Measurements from ENCODE around the gene ASIC3.

GRCh38 chr7:151095123-151095797 lies 46.9 kb downstream of the ASIC3 start:
- TF ChIP-seq FOS (IDR thresholded peaks at IDR 0.05; ENCODE audit: borderline replicate concordance, insufficient read depth, low read length) (no peak), CTCF (IDR thresholded peaks at IDR 0.05; ENCODE audit: extremely low read depth in 1 of 2, insufficient read depth in 1 of 2, low read depth in 1 of 2, low read length in 2 of 2) (no peak), POLR2A (IDR thresholded peaks at IDR 0.05; ENCODE audit: low read depth, low read length) (no peak), EZH2 (IDR thresholded peaks at IDR 0.05; ENCODE audit: borderline replicate concordance, low read depth, low read length, severe bottlenecking) (no peak), POLR2AphosphoS5 (IDR thresholded peaks at IDR 0.05; ENCODE audit: insufficient read depth, low read depth, low read length) (no peak), MAX (IDR thresholded peaks at IDR 0.05; ENCODE audit: insufficient read depth, insufficient read length) (no peak)

All from endothelial cell of umbilical vein (primary cell).